Caco-2 (cell line): ENCODE measurements around the gene CLTB. TPM values are rescaled to one million over a fixed set of nuclear protein-coding genes. Genes with fewer than 3 reads are reported as not detected.

Source experiments
- BruUV-seq: library from RNA; stranded (reverse); fragments of 400-500 nt; replicated peaks from 2 replicates; lab custom pipeline; 2021; lab: Mats Ljungman, UMichigan
- CTCF ChIA-PET: fragments of 300-600 bp; sonication (Branson Sonifier 250); formaldehyde crosslinking; loops from one replicate; lab custom pipeline; 2022; ENCODE audit warnings: antibody characterized with exemption; lab: Charles Lee
- POLR2A ChIA-PET: fragments of 300-600 bp; sonication (Branson Sonifier 250); formaldehyde crosslinking; loops from one replicate; lab custom pipeline; 2022; ENCODE audit warnings: antibody characterized with exemption; lab: Charles Lee
- DNase-seq, 2 experiments: peaks; one replicate each; pipeline versions ENCODE4 v3.0.0 to v3.0.0-alpha.2; 2020 to 2022
- H3K27me3 ChIP-seq: replicated peaks from 2 replicates; pipeline ENCODE4 v1.6.0; 2011; ENCODE audit warnings: low read length; ENCODE audit not compliant: control insufficient read depth, insufficient read depth
- H3K36me3 ChIP-seq: 2 replicates; pipeline ENCODE4 v1.5.1; 2011; ENCODE audit warnings: low read length; ENCODE audit not compliant: control insufficient read depth, insufficient read depth
- H3K4me1 ChIP-seq: fragments of 250-450 bp; sonication (Bioruptor Pico); 2 replicates; pipeline ENCODE4 v1.5.1; 2020; ENCODE audit warnings: mild to moderate bottlenecking
- H3K4me3 ChIP-seq: 2 replicates; pipeline ENCODE4 v1.5.1; 2011; ENCODE audit warnings: low read depth, mild to moderate bottlenecking, control low read depth, low read length
- H3K9me3 ChIP-seq: fragments of 250-450 bp; sonication (Bioruptor Pico); 2 replicates; pipeline ENCODE4 v1.5.1; 2020; ENCODE audit warnings: mild to moderate bottlenecking, moderate library complexity
- H3K27ac Mint-ChIP-seq: one replicate; pipeline ENCODE4 v1.8.0; 2022; ENCODE audit warnings: mixed read lengths; ENCODE audit not compliant: unreplicated experiment
- H3K27me3 Mint-ChIP-seq: one replicate; pipeline ENCODE4 v1.8.0; 2022; ENCODE audit warnings: mixed read lengths; ENCODE audit not compliant: insufficient read depth, unreplicated experiment
- H3K36me3 Mint-ChIP-seq: one replicate; pipeline ENCODE4 v1.8.0; 2022; ENCODE audit warnings: mild to moderate bottlenecking, mixed read lengths; ENCODE audit not compliant: insufficient read depth, unreplicated experiment
- H3K4me1 Mint-ChIP-seq: one replicate; pipeline ENCODE4 v1.8.0; 2022; ENCODE audit warnings: low read depth, mixed read lengths; ENCODE audit not compliant: unreplicated experiment
- H3K4me3 Mint-ChIP-seq: one replicate; pipeline ENCODE4 v1.8.0; 2022; ENCODE audit warnings: mild to moderate bottlenecking, moderate library complexity, mixed read lengths; ENCODE audit not compliant: unreplicated experiment
- H3K9me3 Mint-ChIP-seq: one replicate; pipeline ENCODE4 v1.8.0; 2022; ENCODE audit warnings: mixed read lengths; ENCODE audit not compliant: unreplicated experiment
- intact Hi-C: fragments of 100-400 bp; cut with micrococcal nuclease; formaldehyde crosslinking; loops from one replicate; pipeline ENCODE4 v1.10.0; 2022; ENCODE audit not compliant: unreplicated experiment
- microRNA-seq: library from miRNA; unstranded; fragments of <30 nt; microRNA quantifications from one replicate; pipeline ENCODE4 v1.2.0, GENCODE V29; 2022
- total RNA-seq: library from RNA; stranded (reverse); gene quantifications from 2 replicates; pipeline ENCODE4 v1.2.3, GENCODE V29; 2022
- TF ChIP-seq, protein P1 (sequence below), 2 experiments: fragments of 200-600 bp in 1 of 2; IDR thresholded peaks; 1 replicate in 1 of 2; 2 replicates in 1 of 2; pipeline versions ENCODE4 v1.5.1 to v1.8.0; 2011 to 2022; ENCODE audit warnings: antibody characterized with exemption in 1 of 2, control low read depth in 1 of 2, inconsistent platforms in 1 of 2, low read depth in 1 of 2, low read length in 1 of 2, mild to moderate bottlenecking in 1 of 2, moderate library complexity in 1 of 2; ENCODE audit not compliant: insufficient read depth in 1 of 2, severe bottlenecking in 1 of 2, unreplicated experiment in 1 of 2

Gene CLTB
- total RNA-seq, 1 experiment from 2014 or later = 78.9 TPM

DNA sequence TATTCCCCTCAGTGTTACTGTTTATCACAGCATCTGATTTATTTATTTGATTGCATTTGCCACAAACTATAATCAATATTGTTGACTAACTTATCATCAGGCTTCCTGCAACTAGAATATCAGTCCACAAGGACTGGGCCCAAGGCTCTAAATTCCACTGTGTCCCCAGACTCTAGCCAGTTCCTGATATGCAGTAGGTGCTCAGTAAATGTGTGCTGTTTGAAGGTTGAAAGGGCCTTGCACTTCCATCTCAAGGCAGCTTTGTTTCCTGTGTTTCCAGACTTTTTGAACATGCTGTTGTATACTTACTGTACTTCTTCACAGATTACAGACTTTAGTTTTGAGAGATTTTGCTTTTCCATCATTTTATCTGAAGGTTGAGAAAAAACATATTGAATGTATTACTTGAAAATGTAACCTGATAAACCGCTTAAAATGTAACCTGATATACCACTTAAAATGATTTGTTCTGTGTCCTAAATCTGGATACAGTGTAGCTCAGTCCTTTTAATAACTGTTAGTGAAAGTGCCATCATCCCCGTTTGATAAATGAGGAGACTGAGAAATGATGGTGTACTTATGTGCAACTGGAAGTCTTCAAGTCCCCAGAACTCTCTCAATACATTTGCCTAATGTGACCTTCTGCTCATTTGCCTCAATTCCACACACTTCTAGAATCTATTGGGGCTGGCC lies 73.4 kb downstream of the CLTB start:
- POLR2A ChIA-PET = no interaction called here
- peaks cover 43% of the 10 kb centered on the region for H3K36me3 Mint-ChIP-seq

More for the DNA sequence above, 73.4 kb downstream of the CLTB start:
- no TSS peak for BruUV-seq
- H3K4me3 ChIP-seq = no peak overlapping the region
- DNase-seq = no peak
- TF ChIP-seq, protein P1, sequence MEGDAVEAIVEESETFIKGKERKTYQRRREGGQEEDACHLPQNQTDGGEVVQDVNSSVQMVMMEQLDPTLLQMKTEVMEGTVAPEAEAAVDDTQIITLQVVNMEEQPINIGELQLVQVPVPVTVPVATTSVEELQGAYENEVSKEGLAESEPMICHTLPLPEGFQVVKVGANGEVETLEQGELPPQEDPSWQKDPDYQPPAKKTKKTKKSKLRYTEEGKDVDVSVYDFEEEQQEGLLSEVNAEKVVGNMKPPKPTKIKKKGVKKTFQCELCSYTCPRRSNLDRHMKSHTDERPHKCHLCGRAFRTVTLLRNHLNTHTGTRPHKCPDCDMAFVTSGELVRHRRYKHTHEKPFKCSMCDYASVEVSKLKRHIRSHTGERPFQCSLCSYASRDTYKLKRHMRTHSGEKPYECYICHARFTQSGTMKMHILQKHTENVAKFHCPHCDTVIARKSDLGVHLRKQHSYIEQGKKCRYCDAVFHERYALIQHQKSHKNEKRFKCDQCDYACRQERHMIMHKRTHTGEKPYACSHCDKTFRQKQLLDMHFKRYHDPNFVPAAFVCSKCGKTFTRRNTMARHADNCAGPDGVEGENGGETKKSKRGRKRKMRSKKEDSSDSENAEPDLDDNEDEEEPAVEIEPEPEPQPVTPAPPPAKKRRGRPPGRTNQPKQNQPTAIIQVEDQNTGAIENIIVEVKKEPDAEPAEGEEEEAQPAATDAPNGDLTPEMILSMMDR (IDR thresholded peaks at IDR 0.05; ENCODE audit: insufficient read depth in 1 of 2, low read depth in 1 of 2, low read length in 1 of 2, severe bottlenecking in 1 of 2, unreplicated experiment in 1 of 2) = no peak
- H3K4me1 ChIP-seq = no peaks in the 10 kb centered on the region
- intact Hi-C loops = no loop called here
- H3K27ac Mint-ChIP-seq = no peak overlapping the region
- no peaks in the 10 kb centered on the region for H3K9me3 ChIP-seq
- CTCF ChIA-PET = no interaction called here
- no peaks in the 10 kb centered on the region for H3K27me3 Mint-ChIP-seq
- peaks cover 3% of the 10 kb centered on the region for H3K36me3 ChIP-seq
- no peak overlapping the region for H3K4me3 Mint-ChIP-seq
- no peaks in the 10 kb centered on the region for H3K4me1 Mint-ChIP-seq
- no peaks in the 10 kb centered on the region for H3K27me3 ChIP-seq
- H3K9me3 Mint-ChIP-seq = no peaks in the 10 kb centered on the region

Small RNA genes lying within 50 kb of the gene (microRNA-seq; reads per million reads assigned to microRNA genes)
- gene MIR1271 = not detected

Other genes with a start within 250 kb of the CLTB start
- 40.2 and 42.3 TPM in 2 replicates for gene SIMC1, start 178.1 kb downstream of the CLTB start, total RNA-seq
- gene KIAA1191, start 54.8 kb downstream of the CLTB start, total RNA-seq = 119 and 123 TPM in 2 replicates
- 2.1 and 2.3 TPM in 2 replicates for gene ARL10, start 51.1 kb downstream of the CLTB start, total RNA-seq
- 48.0 and 56.4 TPM in 2 replicates for gene NOP16, start 27.9 kb downstream of the CLTB start, total RNA-seq
- 110 and 118 TPM in 2 replicates for gene HIGD2A, start 27.8 kb downstream of the CLTB start, total RNA-seq
- gene FAF2, start 31.8 kb upstream of the CLTB start, total RNA-seq = 55.5 and 57.9 TPM in 2 replicates
- gene RNF44, start 120.9 kb upstream of the CLTB start, total RNA-seq = 84.2 and 90.8 TPM in 2 replicates
- gene CDHR2, start 132.8 kb upstream of the CLTB start, total RNA-seq = 0.19 and 0.59 TPM in 2 replicates
- gene GPRIN1, start 193.6 kb upstream of the CLTB start, total RNA-seq = 3.9 and 5.2 TPM in 2 replicates
- gene SNCB, start 214.0 kb upstream of the CLTB start, total RNA-seq = not detected in 2 replicates
- not detected in 2 replicates for gene EIF4E1B, start 214.1 kb upstream of the CLTB start, total RNA-seq
- gene TSPAN17, start 230.9 kb upstream of the CLTB start, total RNA-seq = 19.6 and 20.5 TPM in 2 replicates